Measurements from ENCODE around the gene INMT. TPM values are rescaled to one million over a fixed set of nuclear protein-coding genes. Genes with fewer than 3 reads are reported as not detected.

Gene INMT
- total and polyA plus RNA-seq, 4 donors, result 0.84 to 130 (median 28.6) TPM

GRCh38 chr7:30764030-30764975, 12.4 kb downstream of the INMT start:
- Histone ChIP-seq H3K9me3 (ENCODE audit: control insufficient read depth in 4 of 4, low read length in 3 of 4) (no peaks in the 10 kb centered on the region), H3K4me3 (ENCODE audit: low read depth in 1 of 3, low read length in 3 of 3) (no peak overlapping the region), H3K27ac (ENCODE audit: low read depth in 1 of 2, low read length in 2 of 2) (no peak overlapping the region), H3K9ac (ENCODE audit: low read depth in 1 of 2, low read length in 2 of 2) (no peak overlapping the region), H3K36me3 (ENCODE audit: control insufficient read depth in 4 of 4, insufficient read depth in 3 of 4, low read depth in 1 of 4, low read length in 3 of 4) (no peaks in the 10 kb centered on the region), H3K4me1 (ENCODE audit: control insufficient read depth in 4 of 4, insufficient read depth in 4 of 4, low read length in 3 of 4) (no peaks in the 10 kb centered on the region), H3K27me3 (ENCODE audit: control insufficient read depth in 4 of 4, insufficient read depth in 4 of 4, low read length in 3 of 4) (no peaks in the 10 kb centered on the region)
- TF ChIP-seq SP1 (IDR thresholded peaks at IDR 0.05) (peak; percentile 58), CTCF (IDR thresholded peaks at IDR 0.05; ENCODE audit: low read depth, low read length, missing input control) (no peak), RXRA (IDR thresholded peaks at IDR 0.05) (peak; percentile 13 to 69), HNF4A (conservative IDR thresholded peaks at IDR 0.05) (no peak), NR2F2 (IDR thresholded peaks at IDR 0.05) (peak; percentile 90), ZBTB33 (IDR thresholded peaks at IDR 0.05) (no peak)
- no peak for DNase-seq (ENCODE audit: low spot score)
- WGBS, result 87% methylated on average over 6 of the region's 6 CpGs

- Histone ChIP-seq H3K9me3 (ENCODE audit: control insufficient read depth in 4 of 4, low read length in 3 of 4) (no peaks in the 10 kb centered on the region), H3K27me3 (ENCODE audit: control insufficient read depth in 4 of 4, insufficient read depth in 4 of 4, low read length in 3 of 4) (no peaks in the 10 kb centered on the region), H3K4me3 (ENCODE audit: low read depth in 1 of 3, low read length in 3 of 3) (no peak overlapping the region), H3K9ac (ENCODE audit: low read depth in 1 of 2, low read length in 2 of 2) (no peak overlapping the region), H3K4me1 (ENCODE audit: control insufficient read depth in 4 of 4, insufficient read depth in 4 of 4, low read length in 3 of 4) (peaks cover 0 to 3% (median 1%) of the 10 kb centered on the region in 4 donors), H3K27ac (ENCODE audit: low read depth in 1 of 2, low read length in 2 of 2) (no peak overlapping the region), H3K36me3 (ENCODE audit: control insufficient read depth in 4 of 4, insufficient read depth in 3 of 4, low read depth in 1 of 4, low read length in 3 of 4) (no peaks in the 10 kb centered on the region)
- no peak for DNase-seq (ENCODE audit: low spot score)
- no peak for TF ChIP-seq ATF3 (IDR thresholded peaks at IDR 0.05)
- TF ChIP-seq NR2F2 (IDR thresholded peaks at IDR 0.05), result peak; percentile 47
- 90% methylated on average over 2 of the region's 2 CpGs for WGBS
Observed at GRCh38 chr7:30765408-30765807, 13.5 kb downstream of the INMT start.

- no peak for DNase-seq (ENCODE audit: low spot score)
- TF ChIP-seq SP1 (IDR thresholded peaks at IDR 0.05) (no peak), CTCF (IDR thresholded peaks at IDR 0.05; ENCODE audit: low read depth, low read length, missing input control) (no peak), JUND (IDR thresholded peaks at IDR 0.05) (no peak), YY1 (IDR thresholded peaks at IDR 0.05) (no peak)
Observed at GRCh38 chr7:30770845-30771173, 18.9 kb downstream of the INMT start.

More at GRCh38 chr7:30770845-30771173, 18.9 kb downstream of the INMT start:
- H3K27ac ChIP-seq (ENCODE audit: low read depth in 1 of 2, low read length in 2 of 2), result peak overlapping the region; percentile 59 to 77
- H3K27me3 ChIP-seq (ENCODE audit: control insufficient read depth in 4 of 4, insufficient read depth in 4 of 4, low read length in 3 of 4), result no peaks in the 10 kb centered on the region
- 45% methylated on average over 9 of the region's 9 CpGs for WGBS
- H3K9ac ChIP-seq (ENCODE audit: low read depth in 1 of 2, low read length in 2 of 2), result peak overlapping the region; percentile 18 to 36
- H3K4me3 ChIP-seq (ENCODE audit: low read depth in 1 of 3, low read length in 3 of 3), result peak overlapping the region; percentile 12 to 79 (median 51)
- H3K4me1 ChIP-seq (ENCODE audit: control insufficient read depth in 4 of 4, insufficient read depth in 4 of 4, low read length in 3 of 4), result peaks cover 3 to 14% (median 8%) of the 10 kb centered on the region in 4 donors
- H3K9me3 ChIP-seq (ENCODE audit: control insufficient read depth in 4 of 4, low read length in 3 of 4), result no peaks in the 10 kb centered on the region
- H3K36me3 ChIP-seq (ENCODE audit: control insufficient read depth in 4 of 4, insufficient read depth in 3 of 4, low read depth in 1 of 4, low read length in 3 of 4), result no peaks in the 10 kb centered on the region
